SK-N-SH treated with all-trans-retinoic acid at 6 μM for 48 hours (cell line): Measurements from ENCODE around the gene XPO4.

ENCODE experiments used
- ATAC-seq: fragments of 200-7000 bp; cut with Tn5 transposase; 3 replicates; pipeline ENCODE4 v1.9.1; 2020; ENCODE audit warnings: mild to moderate bottlenecking, moderate library complexity
- ARNTL ChIP-seq: fragments of 450-650 bp; formaldehyde crosslinking; IDR thresholded peaks from 2 replicates; pipeline ENCODE4 v1.5.0; 2020; ENCODE audit warnings: low read depth, mild to moderate bottlenecking, moderate library complexity, borderline replicate concordance
- BACH2 ChIP-seq: fragments of 250-450 bp; sonication (Bioruptor Pico); IDR thresholded peaks from 2 replicates; pipeline ENCODE4 v1.9.0; 2021; ENCODE audit warnings: mild to moderate bottlenecking, borderline replicate concordance
- CREB5 ChIP-seq: fragments of 250-450 bp; sonication (Bioruptor Pico); IDR thresholded peaks from 2 replicates; pipeline ENCODE4 v1.5.1; 2020; ENCODE audit warnings: low read depth, mild to moderate bottlenecking, moderate library complexity
- CSDC2 ChIP-seq: fragments of 250-450 bp; sonication (Bioruptor Pico); IDR thresholded peaks from 2 replicates; pipeline ENCODE4 v1.5.0; 2020; ENCODE audit warnings: mild to moderate bottlenecking, moderate library complexity
- CSRNP3 ChIP-seq: fragments of 250-450 bp; sonication (Bioruptor Pico); IDR thresholded peaks from 2 replicates; pipeline ENCODE4 v1.5.1; 2021; ENCODE audit warnings: mild to moderate bottlenecking, moderate library complexity
- ESRRG ChIP-seq: fragments of 250-450 bp; sonication (Bioruptor Pico); IDR thresholded peaks from 2 replicates; pipeline ENCODE4 v1.6.1; 2021; ENCODE audit warnings: mild to moderate bottlenecking
- GLIS3 ChIP-seq: fragments of 250-450 bp; sonication (Bioruptor Pico); IDR thresholded peaks from 2 replicates; pipeline ENCODE4 v1.5.0; 2020; ENCODE audit warnings: mild to moderate bottlenecking, moderate library complexity
- ISL1 ChIP-seq: fragments of 250-450 bp; sonication (Bioruptor Pico); IDR thresholded peaks from 2 replicates; pipeline ENCODE4 v2.1.2; 2022; ENCODE audit warnings: mild to moderate bottlenecking, moderate library complexity
- OSR1 ChIP-seq: fragments of 250-450 bp; sonication (Bioruptor Pico); IDR thresholded peaks from 2 replicates; pipeline ENCODE4 v1.8.0; 2022; ENCODE audit warnings: moderate library complexity, mild to moderate bottlenecking, inconsistent platforms
- PATZ1 ChIP-seq: fragments of 250-450 bp; sonication (Bioruptor Pico); IDR thresholded peaks from 2 replicates; pipeline ENCODE4 v1.8.0; 2020; ENCODE audit warnings: mild to moderate bottlenecking, moderate library complexity, borderline replicate concordance
- PPARA ChIP-seq: fragments of 250-450 bp; sonication (Bioruptor Pico); IDR thresholded peaks from 2 replicates; pipeline ENCODE4 v1.5.0; 2020; ENCODE audit warnings: mild to moderate bottlenecking, borderline replicate concordance
- RARB ChIP-seq: fragments of 250-450 bp; sonication (Bioruptor Pico); IDR thresholded peaks from 2 replicates; pipeline ENCODE4 v1.8.0; 2021; ENCODE audit warnings: mild to moderate bottlenecking, moderate library complexity
- SNAI2 ChIP-seq: fragments of 250-450 bp; sonication (Bioruptor Pico); IDR thresholded peaks from 2 replicates; pipeline ENCODE4 v1.5.0; 2020; ENCODE audit warnings: mild to moderate bottlenecking, moderate library complexity
- TOX ChIP-seq: fragments of 250-450 bp; sonication (Bioruptor Pico); IDR thresholded peaks from 2 replicates; pipeline ENCODE4 v1.8.0; 2021; ENCODE audit warnings: mild to moderate bottlenecking, moderate library complexity, borderline replicate concordance
- TSHZ2 ChIP-seq: fragments of 250-450 bp; sonication (Bioruptor Pico); IDR thresholded peaks from 2 replicates; pipeline ENCODE4 v1.5.0; 2020; ENCODE audit warnings: mild to moderate bottlenecking, moderate library complexity
- ZC3H10 ChIP-seq: fragments of 250-450 bp; sonication (Bioruptor Pico); IDR thresholded peaks from 2 replicates; pipeline ENCODE4 v1.5.1; 2021; ENCODE audit warnings: mild to moderate bottlenecking, moderate library complexity
- ZFP3 ChIP-seq: fragments of 250-450 bp; sonication (Bioruptor Pico); IDR thresholded peaks from 2 replicates; pipeline ENCODE4 v1.5.0; 2020; ENCODE audit warnings: mild to moderate bottlenecking, moderate library complexity
- ZFP30 ChIP-seq: fragments of 450-650 bp; formaldehyde crosslinking; IDR thresholded peaks from 2 replicates; pipeline ENCODE4 v1.5.0; 2022; ENCODE audit warnings: mild to moderate bottlenecking, moderate library complexity
- ZNF565 ChIP-seq: fragments of 450-650 bp; formaldehyde crosslinking; conservative IDR thresholded peaks from 2 replicates; pipeline ENCODE4 v1.5.0; 2020; ENCODE audit warnings: low read depth, mild to moderate bottlenecking, moderate library complexity
- ZNF70 ChIP-seq: fragments of 450-650 bp; formaldehyde crosslinking; IDR thresholded peaks from 2 replicates; pipeline ENCODE4 v1.5.0; 2020; ENCODE audit warnings: mild to moderate bottlenecking, moderate library complexity
- ZNF8 ChIP-seq: fragments of 450-650 bp; formaldehyde crosslinking; IDR thresholded peaks from 2 replicates; pipeline ENCODE4 v1.5.0; 2020; ENCODE audit warnings: mild to moderate bottlenecking, moderate library complexity
- TF ChIP-seq, protein P1 (sequence below): fragments of 250-450 bp; sonication (Bioruptor Pico); IDR thresholded peaks from 2 replicates; pipeline ENCODE4 v1.8.0; 2021; ENCODE audit warnings: low read depth, mild to moderate bottlenecking, moderate library complexity, borderline replicate concordance

Gene XPO4

GRCh38 chr13:20775961-20776360, 126.6 kb downstream of the XPO4 start:
- TF ChIP-seq ZNF8 (CRISPR knock-in tag) = no peak
- TF ChIP-seq ARNTL (CRISPR knock-in tag) = no peak
- no peak for TF ChIP-seq CSRNP3
- no peak for TF ChIP-seq ESRRG
- TF ChIP-seq, protein P1, sequence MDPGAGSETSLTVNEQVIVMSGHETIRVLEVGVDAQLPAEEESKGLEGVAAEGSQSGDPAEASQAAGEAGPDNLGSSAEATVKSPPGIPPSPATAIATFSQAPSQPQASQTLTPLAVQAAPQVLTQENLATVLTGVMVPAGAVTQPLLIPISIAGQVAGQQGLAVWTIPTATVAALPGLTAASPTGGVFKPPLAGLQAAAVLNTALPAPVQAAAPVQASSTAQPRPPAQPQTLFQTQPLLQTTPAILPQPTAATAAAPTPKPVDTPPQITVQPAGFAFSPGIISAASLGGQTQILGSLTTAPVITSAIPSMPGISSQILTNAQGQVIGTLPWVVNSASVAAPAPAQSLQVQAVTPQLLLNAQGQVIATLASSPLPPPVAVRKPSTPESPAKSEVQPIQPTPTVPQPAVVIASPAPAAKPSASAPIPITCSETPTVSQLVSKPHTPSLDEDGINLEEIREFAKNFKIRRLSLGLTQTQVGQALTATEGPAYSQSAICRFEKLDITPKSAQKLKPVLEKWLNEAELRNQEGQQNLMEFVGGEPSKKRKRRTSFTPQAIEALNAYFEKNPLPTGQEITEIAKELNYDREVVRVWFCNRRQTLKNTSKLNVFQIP (CRISPR knock-in tag) = no peak
- no peak for TF ChIP-seq TSHZ2 (CRISPR knock-in tag)
- no peak for TF ChIP-seq BACH2 (CRISPR knock-in tag)
- no peak for TF ChIP-seq ZNF565 (CRISPR knock-in tag)
- no peak for TF ChIP-seq RARB (CRISPR knock-in tag)
- TF ChIP-seq PATZ1 (CRISPR knock-in tag) = no peak

GRCh38 chr13:20774746-20775145, 127.8 kb downstream of the XPO4 start:
- TF ChIP-seq CREB5 (no peak), RARB (CRISPR knock-in tag) (no peak), ZNF565 (CRISPR knock-in tag) (no peak), OSR1 (CRISPR knock-in tag) (no peak), ZNF70 (no peak), ZFP3 (no peak), TSHZ2 (CRISPR knock-in tag) (no peak), TOX (CRISPR knock-in tag) (no peak), ARNTL (CRISPR knock-in tag) (no peak), CSDC2 (CRISPR knock-in tag) (no peak), ESRRG (no peak), ZC3H10 (CRISPR knock-in tag) (no peak), ZNF8 (CRISPR knock-in tag) (no peak), PPARA (CRISPR knock-in tag) (no peak), ZFP30 (CRISPR knock-in tag) (no peak), ISL1 (no peak), PATZ1 (CRISPR knock-in tag) (no peak), GLIS3 (CRISPR knock-in tag) (no peak), SNAI2 (no peak)
- TF ChIP-seq, protein P1 (CRISPR knock-in tag) = no peak
- TF ChIP-seq, all 23 proteins: peak for 0
- ATAC-seq = no peak

More at GRCh38 chr13:20775961-20776360, 126.6 kb downstream of the XPO4 start:
- no peak for ATAC-seq
